COLO829 (cell line): ENCODE measurements around the gene CDK5RAP2.
"Not testable (repeated sequence)": the region's sequence is repeated elsewhere in the genome, so short reads cannot be mapped to it uniquely, and the experiment has no call there.

Experiments
- DNase-seq: peaks from one replicate; pipeline ENCODE4 v3.0.0; 2012; ENCODE audit warnings: low spot score

CDK5RAP2 gene

DNA sequence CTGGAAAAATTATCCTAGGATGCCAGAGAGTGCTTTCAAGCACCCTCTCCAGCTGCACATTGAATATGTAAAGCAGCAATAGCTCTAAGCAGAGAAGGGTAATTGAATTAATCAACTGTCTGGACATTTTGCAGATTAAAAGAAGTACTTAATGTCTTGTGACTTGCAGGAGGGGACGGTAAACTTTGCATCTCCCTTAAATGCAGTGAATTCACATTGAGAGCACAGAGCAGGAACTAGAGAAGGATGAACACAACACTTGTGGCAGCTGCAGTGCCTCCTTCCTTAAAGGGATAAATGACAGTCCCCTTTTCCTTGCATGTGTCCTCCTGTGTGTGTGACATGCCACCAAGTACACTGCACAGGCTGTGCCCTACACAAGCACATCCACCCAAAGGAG, 7.4 kb upstream of the CDK5RAP2 start:
- DNase-seq = no peak

DNA sequence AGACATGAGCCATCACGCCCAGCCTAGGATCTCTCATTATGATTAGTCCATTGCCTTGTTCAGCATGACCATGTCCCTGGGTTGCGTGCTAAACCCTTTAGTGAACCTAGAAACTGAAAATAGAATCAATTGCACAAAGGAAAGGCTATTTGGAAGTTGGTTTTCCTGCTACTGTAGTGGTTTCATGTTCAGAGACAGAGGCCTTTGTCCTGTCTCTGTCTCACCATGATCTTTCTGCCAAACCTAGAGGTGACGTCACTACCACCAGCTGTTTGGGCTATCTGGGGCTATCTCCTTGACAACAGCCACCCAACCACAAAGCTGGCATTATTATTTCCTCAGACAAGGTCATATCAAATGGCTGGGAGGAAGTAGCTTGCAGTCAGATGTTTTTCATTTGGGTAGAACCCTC, 4.0 kb upstream of the CDK5RAP2 start:
- DNase-seq = peak; percentile 99

DNA sequence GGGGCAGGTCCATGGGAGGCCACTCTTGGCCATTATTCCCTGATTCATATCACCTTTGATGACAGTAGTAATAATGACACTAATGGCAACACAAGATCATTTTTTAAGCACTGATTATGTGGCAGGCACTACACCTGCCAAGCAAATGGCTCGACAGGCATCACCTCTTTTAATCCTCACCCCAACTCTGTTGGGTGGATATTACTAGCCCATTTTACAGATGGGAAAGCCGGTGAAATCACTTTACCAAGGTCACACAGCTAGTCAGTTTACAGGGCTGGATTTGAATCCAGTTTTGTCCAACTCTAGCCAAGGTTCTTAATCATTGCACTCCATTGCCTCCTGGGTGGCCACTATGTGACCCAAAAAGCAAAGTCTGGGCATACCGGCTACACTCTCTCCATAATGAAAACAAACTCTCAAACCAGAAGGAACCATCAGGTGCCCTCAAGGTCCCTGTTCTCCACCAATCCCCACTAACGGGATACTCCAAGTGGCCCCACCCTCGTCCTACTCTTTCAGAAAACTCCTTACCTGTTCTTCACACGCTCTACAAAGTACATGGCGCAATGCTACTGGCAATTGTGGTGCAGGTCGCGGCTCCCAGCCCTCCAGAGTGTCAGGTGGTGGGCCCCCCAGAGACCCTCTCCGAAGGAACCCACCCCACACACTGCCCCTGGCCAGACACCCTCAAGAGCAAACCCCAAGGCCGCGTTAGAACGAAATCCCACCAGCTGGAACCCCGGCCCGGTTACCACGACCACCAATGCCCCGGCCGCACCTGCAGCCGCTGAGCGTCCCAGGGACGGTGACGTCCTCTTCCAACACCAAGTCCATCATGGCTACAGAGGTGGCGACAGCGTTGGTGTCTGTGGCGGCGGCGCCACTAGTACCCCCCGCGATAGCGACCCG, 572 bp downstream of the CDK5RAP2 start:
- no peak for DNase-seq

DNA sequence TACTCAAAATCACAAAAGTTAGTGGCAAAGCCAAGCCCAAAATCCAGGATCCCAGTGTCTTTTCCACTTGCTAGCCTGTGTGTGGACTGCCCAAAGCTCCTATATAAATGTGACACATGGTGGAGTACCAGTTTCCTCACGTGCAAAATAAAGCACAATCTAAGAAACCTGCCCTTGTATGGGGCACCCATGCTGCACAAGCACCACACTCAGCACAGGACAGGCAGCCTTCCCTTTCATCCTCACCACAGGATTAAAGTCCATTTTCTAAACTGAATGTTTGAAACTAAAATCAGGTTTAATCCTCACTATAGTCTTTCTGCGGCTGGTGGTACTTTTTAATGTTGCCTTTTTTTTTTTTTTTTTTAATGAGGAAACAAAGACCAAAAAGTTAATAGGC, 5.5 kb downstream of the CDK5RAP2 start:
- no peak for DNase-seq

DNA sequence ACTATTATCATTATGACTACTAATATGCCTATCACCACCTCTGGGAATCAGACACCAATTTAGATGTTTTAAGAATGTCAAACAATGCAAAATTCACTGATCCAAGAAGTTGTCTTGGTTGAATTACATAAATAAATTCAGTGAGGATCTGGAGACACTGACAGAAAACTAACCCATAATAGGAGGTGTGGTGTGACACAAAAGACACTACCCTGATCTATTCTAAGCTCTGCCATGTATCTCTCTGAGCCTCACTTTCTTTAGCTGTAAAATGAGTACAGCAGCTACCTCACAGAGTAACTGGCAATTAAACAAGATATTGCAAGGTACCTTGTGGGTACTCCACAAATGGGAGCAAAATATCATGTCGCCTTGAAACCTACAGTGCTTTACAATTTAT, 7.5 kb downstream of the CDK5RAP2 start:
- no peak for DNase-seq

DNA sequence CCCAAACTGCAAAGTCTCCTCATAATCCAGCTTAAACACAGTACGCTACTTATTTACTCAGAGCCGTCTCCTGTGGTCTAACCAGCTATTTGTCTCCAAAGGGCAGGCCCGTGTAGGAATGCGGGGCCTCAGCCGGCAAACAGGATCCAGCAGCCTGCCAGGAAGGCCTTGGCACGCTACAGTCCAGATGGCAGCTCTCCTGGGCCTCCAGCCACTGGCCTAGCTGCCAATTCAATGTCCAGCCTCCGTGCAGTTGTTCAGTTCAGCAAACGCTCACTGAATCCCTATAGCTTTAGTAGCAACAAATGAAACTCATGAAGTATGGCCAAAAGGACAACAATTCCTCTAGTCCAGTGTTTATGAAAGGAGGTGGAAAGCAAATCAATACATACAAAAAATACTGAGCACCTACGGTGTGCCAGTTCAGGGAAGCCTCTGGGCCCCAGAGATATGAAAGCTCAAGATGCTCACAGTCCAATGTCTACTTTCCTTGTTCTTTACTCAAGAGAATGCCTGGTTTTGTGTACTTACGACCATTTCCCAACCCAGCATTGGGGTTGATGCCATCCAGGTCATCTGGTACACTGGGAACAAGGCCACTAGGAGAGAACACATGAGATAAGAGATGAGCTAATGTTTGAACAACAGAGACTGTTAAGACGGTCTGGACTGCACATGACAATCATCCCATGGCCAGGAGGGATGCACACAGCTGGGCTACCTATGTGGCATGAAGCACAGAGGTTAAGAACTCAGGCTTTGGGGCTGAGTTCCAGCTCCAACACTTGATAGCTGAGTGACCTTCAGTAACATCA, 8.3 kb downstream of the CDK5RAP2 start:
- no peak for DNase-seq

DNA sequence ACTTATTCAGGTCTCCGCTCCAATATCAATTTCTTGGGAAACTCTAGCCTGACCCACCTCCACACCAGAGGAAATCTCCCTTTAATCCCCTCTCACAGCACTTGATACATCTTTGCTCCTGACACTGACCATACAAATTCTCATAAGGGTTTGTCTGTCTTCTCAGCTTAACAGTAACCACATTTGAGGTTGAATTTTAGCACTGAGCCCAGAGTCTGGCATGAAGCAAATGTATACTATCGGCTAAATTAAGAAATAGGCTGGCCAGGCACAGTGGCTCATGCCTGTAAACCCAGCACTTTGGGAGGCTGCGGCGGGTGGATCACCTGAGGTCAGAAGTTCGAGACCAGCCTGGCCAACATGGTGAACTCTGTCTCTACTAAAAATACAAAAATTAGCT, 9.7 kb downstream of the CDK5RAP2 start:
- DNase-seq = no peak

DNA sequence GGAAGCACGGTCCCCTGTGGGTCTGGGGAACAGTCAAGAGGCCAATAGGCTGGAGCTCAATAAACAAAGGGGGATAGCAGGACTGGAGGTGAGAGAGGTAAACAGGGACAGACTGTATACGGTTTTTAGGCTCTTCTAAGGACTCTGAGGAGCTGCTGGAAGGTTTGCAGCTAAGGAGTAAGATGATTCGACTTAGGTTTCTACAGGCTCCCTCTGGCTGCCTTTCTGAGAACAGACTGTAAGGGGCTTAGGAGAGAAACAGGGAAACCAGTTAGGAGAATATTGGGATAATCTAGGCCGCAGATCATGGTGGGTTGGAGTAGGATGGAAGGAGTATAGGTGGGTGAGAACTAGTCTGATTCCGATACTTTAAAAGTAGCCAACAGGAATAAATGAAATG, 10.4 kb downstream of the CDK5RAP2 start:
- no peak for DNase-seq

DNA sequence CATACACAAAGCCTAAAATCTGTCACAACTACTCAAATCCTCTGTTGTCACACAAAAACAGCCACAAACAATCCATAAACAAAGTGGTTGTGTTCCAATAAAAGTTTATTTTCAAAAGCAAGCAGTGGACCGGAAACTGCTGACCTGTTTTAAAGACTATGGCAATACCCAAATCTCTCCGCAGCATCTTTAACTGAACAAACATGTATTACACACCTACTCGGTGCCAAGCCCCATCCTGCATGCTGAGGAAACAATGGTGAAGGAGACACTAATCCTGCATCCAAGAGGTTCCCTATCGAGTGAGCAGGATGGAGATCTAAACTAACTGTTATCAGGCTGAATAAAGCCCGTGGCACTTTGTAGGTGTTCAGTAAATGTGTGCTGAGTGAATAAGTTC, 11.2 kb downstream of the CDK5RAP2 start:
- no peak for DNase-seq

DNA sequence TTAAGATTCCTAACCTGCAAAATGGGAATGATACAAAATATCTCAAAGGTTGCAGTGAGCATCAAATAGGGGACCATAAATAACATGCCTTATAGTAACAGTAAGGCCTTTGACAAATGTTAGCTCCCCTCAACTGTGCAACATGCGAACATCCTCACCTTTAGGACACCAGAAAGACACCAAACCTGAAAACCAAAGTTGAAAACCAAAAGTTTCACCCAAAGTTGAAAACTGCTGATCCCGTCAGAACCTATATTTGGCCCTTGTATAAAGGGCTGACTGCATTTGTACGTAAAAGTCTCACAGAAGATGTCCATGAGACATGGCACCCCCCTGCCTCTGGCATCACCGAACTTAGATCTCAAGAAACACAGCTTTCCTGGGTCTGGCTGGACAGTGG, 12.1 kb downstream of the CDK5RAP2 start:
- no peak for DNase-seq

DNA sequence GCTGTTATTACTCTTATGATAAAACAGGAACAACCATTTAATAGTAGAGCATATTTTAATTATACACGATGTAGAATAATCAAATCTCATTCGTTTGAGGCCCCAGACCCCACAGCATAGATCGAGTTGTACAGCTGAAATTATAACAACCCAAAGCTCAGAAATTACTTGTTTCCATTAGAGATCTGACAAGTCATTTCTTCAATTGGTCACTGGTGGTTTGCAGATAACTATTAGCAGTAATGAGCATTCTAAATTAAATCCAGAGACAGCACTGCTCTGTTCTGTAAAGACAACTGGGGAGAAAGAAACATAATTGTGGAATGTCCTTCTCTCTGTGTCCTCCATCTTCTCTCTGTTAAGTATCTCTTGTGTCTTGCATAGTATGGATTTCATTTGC, 12.9 kb downstream of the CDK5RAP2 start:
- no peak for DNase-seq

DNA sequence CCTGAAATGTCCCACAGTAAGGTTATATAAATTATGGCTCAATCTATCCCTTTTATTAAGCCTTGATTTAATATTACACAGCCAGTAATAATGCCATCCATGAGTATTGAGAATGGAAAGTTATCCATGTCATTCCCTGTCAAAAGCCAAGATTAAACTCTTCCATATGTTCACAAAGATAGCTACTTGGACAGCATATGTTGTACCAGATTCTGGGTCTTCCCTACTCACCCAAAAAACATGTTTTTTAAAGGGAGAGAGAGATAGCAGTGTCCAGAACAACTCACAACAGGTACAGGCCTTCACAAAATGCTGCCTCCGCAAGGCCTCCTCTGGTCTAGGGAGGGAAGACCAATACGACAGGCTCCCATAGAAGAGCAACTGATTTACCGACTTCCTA, 15.4 kb downstream of the CDK5RAP2 start:
- DNase-seq = no peak

DNA sequence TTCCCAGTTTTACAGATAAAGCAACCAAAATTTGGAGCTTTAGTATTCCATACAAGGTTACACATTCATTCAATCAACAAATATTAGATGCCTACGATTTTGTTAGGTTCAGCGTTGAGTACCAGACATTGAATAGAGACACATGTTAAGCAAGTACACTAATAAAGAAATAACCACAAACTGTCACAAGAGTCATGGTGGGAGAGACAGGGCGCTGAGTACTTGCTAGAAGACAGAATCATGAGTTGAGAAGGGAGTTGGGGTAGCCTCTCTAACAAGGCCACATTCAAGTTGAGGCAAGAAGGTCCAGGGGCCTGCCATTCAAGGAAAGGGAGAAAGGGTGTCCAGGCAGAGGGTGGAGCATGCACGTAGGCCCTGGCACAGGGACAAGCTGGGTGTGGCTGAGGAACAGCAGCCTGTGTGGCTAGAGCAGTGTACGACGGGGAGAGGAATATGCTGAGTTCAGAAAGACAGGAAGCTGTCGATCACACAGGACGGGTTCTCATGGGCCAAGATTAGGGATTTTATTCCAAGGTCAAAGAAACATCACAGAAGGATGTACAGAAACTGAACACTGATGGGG, 17.0 kb downstream of the CDK5RAP2 start:
- DNase-seq = no peak

DNA sequence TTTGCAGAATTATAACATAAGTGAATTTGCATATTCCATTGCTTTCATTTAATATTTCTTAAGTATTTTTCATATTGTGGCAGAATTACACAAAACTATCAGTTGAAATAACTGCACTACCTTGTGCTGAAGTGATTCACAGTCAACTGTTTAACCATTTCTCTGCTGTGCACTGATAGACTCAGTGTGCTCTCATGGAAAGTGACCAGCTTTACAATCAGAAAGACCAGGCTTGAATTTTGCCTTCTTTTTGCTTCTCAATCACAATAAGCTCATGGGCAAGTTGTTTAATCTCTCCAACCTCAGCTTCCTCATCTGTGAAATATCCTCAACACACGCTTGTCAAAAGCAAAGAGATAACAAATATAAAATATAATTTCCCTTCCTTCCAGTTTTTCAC, 18.3 kb downstream of the CDK5RAP2 start:
- DNase-seq = no peak

DNA sequence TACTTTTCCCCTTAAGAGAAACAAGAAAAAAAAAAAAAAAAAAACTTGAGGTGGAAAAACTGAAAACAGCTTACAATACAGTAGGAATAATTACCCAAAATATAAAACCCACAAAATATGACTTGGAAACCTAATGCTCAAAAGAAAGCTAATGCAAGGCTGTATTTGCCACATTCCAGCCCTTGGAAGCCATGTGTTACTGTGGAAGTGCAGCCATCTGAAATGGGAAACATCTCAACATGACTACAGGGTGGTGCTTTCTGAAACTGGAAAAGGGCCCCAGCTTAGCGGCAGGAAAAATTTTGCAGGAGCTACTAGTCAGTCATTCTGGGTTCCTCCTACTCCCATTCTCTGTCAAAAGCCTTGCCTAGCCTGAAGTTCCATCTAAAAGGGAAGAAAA, 20.4 kb downstream of the CDK5RAP2 start:
- no peak for DNase-seq

DNA sequence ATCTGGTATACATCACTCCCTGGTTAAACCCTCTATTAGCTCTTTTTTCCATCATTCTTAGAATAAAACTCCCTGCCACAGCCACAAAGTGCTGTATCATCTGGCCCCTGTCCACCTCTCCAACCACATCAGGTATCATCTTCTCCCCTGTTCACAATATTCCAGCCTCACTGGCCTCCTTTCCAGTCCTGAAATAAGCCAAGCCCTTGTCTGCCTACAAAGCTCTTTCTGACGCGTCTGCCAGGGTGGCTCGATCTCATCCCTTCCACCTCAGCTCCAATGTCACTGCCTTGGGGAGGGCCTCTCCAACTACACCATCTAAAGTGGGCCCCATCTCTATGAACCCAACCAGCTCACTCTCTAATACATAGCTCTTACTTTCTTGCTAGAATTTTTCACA, 21.5 kb downstream of the CDK5RAP2 start:
- DNase-seq = no peak

DNA sequence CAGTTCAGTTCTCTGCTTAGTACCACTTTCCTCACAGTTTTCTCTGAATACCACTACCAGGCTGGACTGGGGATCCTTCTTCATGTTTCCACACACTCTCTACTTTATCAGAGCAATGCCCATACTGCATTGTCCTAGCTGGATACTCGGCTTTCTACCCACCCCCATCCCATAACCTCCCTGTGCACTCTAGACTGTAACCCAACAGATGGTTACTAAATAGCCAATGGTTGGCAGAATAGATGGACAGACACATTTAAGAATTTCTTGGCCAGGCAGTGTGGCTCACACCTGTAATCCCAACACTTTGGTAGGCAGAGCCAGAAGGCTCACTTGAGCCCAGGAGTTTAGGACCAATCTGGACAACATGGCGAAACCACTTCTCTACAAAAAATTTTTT, 22.8 kb downstream of the CDK5RAP2 start:
- DNase-seq = no peak

DNA sequence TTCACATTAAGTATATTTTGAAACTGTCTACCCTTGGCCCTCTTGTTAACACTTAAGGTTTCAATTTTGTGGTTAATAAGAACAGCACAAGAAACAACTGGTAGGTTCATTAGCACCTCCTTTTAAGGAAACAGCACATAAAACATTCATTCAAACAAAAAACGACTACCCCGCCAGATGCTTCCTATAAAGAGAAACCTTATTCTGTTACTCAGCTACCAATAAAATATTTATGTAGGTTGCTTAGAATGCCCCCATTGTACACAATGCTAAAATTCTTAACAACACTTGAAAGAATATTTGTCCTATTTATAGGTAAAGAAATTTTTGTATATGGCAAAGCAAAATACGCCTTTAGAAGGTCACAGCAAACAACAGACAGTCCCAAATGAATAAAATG, 23.2 kb downstream of the CDK5RAP2 start:
- DNase-seq = peak; percentile 89

DNA sequence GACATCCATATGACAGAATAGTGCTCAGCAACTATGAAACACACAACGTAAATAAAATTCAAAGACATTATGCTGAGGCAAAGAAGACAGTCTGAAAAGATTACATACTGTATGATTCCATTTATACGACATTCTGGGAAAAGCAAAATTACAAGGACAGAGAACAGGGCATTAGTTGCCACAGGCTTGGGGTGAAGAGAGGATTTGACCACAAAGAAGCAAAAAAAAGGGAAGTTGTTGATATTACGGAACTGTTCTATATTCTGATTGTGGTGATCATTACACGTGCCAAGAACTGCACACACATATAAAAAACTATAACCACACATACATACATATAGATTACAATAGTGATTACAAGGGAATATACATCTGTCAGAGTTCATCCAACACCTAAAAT, 24.1 kb downstream of the CDK5RAP2 start:
- DNase-seq = no peak

DNA sequence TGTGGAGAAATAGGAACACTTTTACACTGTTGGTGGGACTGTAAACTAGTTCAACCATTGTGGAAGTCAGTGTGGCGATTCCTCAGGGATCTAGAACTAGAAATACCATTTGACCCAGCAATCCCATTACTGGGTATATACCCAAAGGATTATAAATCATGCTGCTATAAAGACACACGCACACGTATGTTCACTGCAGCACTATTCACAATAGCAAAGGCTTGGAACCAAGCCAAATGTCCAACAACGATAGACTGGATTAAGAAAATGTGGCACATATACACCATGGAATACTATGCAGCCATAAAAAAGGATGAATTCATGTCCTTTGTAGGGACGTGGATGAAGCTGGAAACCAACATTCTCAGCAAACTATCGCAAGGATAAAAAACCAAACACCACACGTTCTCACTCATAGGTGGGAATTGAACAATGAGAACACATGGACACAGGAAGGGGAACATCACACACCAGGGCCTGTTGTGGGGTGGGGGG, 27.7 kb downstream of the CDK5RAP2 start:
- not testable (repeated sequence) for DNase-seq

DNA sequence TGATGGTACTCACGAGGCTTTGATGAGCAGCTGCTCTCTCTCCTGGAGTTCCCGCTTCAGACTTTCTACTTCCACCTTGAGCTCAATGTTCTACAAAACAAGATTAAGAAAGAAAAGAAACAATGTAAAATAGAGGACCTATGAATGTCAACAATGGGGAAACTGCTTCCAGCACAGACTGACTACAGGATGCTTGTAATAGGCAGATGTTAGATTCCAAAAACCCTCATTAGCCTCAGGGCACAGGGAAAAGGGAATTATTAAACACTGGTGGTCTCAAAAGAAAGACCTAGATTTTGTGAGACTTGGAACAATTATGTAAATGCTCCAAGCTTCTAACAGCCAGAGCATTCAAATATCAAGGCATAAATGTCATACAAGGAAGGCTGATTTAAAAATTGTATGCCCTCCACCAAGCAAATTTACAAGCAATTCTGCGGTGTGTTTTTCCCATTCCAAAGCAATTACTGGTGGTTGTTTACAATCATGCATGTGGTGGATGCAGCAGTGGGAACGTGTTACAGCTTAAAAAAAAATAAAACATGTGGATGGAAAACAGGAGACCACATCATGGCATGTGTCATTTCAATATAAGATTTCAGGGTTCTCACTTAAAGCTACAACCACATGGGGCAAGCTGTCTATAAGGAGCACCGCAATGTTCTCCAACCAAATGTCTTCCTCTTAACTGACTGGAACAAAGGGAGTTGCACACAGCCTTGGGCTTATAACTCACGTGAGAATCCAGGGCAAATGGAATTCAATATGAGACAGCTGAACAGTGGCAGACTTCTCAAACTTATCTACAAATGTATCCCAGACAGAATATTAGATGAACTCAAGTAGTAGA, 34.0 kb downstream of the CDK5RAP2 start:
- DNase-seq = no peak

DNA sequence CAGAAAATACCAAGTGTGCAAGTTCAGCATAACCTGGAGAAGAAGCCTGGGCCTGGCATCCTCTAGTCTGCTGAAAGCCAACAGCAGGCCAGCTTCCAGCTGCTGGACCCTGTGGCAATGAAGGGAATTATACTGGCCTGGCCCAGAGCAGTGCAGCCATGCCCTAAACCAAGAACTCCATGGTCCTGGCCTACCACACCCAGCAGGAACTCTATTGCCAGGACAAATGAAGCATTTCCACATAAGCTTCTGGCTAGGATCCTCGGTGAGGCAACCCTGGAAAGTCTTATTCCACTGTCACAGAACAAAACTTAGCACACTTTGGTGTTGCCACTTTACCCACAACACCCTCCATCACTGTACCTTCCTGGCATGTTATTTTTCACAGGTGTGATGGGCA, 35.5 kb downstream of the CDK5RAP2 start:
- no peak for DNase-seq
